OCI-LY7 (cell line): ENCODE results near the gene NDOR1. TPM values are rescaled to one million over a fixed set of nuclear protein-coding genes. Genes with fewer than 3 reads are reported as not detected.

Source experiments
- BruUV-seq: library from RNA; stranded (reverse); fragments of 400-500 nt; replicated peaks from 2 replicates; lab custom pipeline; 2021; lab: Mats Ljungman, UMichigan
- CTCF ChIA-PET: fragments of 300-600 bp; sonication (Branson Sonifier 250); formaldehyde crosslinking; loops from one replicate; lab custom pipeline; 2022; ENCODE audit warnings: antibody characterized with exemption; ENCODE audit not compliant: unreplicated experiment; lab: Charles Lee
- POLR2A ChIA-PET: fragments of 300-600 bp; sonication (Branson Sonifier 250); formaldehyde crosslinking; loops from one replicate; lab custom pipeline; 2022; ENCODE audit warnings: antibody characterized with exemption; lab: Charles Lee
- DNase-seq: peaks from one replicate; pipeline ENCODE4 v3.0.0-alpha.2; 2015; ENCODE audit warnings: low spot score
- H2AFZ ChIP-seq: fragments of 200-600 bp; sonication (generic), shearing (Covaris generic); 2 replicates; pipeline ENCODE4 v1.6.1; 2014; ENCODE audit warnings: mild to moderate bottlenecking, antibody characterized with exemption, low read length, moderate library complexity
- H3K27ac ChIP-seq: fragments of 200-600 bp; sonication (generic); 2 replicates; pipeline ENCODE4 v1.5.1; 2014; ENCODE audit warnings: mixed run types, low read depth, mild to moderate bottlenecking, moderate library complexity, low read length, inconsistent platforms; ENCODE audit not compliant: poor library complexity, severe bottlenecking
- H3K36me3 ChIP-seq: fragments of 200-600 bp; sonication (generic); 2 replicates; pipeline ENCODE4 v1.6.1; 2014; ENCODE audit warnings: mild to moderate bottlenecking, antibody characterized with exemption, low read length, moderate library complexity, mixed read lengths; ENCODE audit not compliant: insufficient read depth
- H3K4me1 ChIP-seq: fragments of 200-600 bp; sonication (generic); 2 replicates; pipeline ENCODE4 v1.5.1; 2014; ENCODE audit warnings: mild to moderate bottlenecking, low read length; ENCODE audit not compliant: insufficient read depth, poor library complexity, severe bottlenecking
- H3K4me2 ChIP-seq: fragments of 200-600 bp; sonication (generic); 2 replicates; pipeline ENCODE4 v1.6.1; 2014; ENCODE audit warnings: mild to moderate bottlenecking, low read length
- H3K4me3 ChIP-seq: fragments of 200-600 bp; sonication (generic); 2 replicates; pipeline ENCODE4 v1.5.1; 2014; ENCODE audit warnings: mild to moderate bottlenecking, low read depth, low read length; ENCODE audit not compliant: poor library complexity, severe bottlenecking
- H3K79me2 ChIP-seq: fragments of 200-600 bp; sonication (generic); 2 replicates; pipeline ENCODE4 v1.6.1; 2016; ENCODE audit warnings: low read depth, mild to moderate bottlenecking, low read length, moderate library complexity, mixed read lengths; ENCODE audit not compliant: insufficient read depth
- H3K9me2 ChIP-seq: fragments of 200-600 bp; sonication (generic); 2 replicates; pipeline ENCODE4 v1.6.1; 2016; ENCODE audit warnings: mild to moderate bottlenecking, low read length, mixed read lengths; ENCODE audit not compliant: insufficient read depth
- H3K9me3 ChIP-seq: fragments of 200-600 bp; sonication (generic); 2 replicates; pipeline ENCODE4 v1.6.1; 2014; ENCODE audit warnings: mild to moderate bottlenecking, mixed run types, low read length, mixed read lengths
- H4K20me1 ChIP-seq: fragments of 200-600 bp; sonication (generic); 2 replicates; pipeline ENCODE4 v1.6.1; 2014; ENCODE audit warnings: mild to moderate bottlenecking, antibody characterized with exemption, low read length, moderate library complexity, mixed read lengths; ENCODE audit not compliant: insufficient read depth
- EZH2phosphoT487 ChIP-seq: fragments of 200-600 bp; sonication (generic); IDR thresholded peaks from 2 replicates; pipeline ENCODE4 v1.6.1; 2018; ENCODE audit warnings: low read depth, borderline replicate concordance, mild to moderate bottlenecking, mixed run types, antibody characterized with exemption, low read length, moderate library complexity, mixed read lengths
- intact Hi-C: fragments of 100-400 bp; cut with micrococcal nuclease; formaldehyde crosslinking; loops from one replicate; pipeline ENCODE4 v1.10.0; 2022; ENCODE audit not compliant: unreplicated experiment
- total RNA-seq, 2 experiments: library from RNA; depleted of rRNA in 1 of 2; stranded (reverse); fragments of >200 nt in 1 of 2; shearing (Covaris generic) in 1 of 2; gene quantifications; 2 replicates each; pipeline ENCODE4 v1.2.3, GENCODE V29; 2014 to 2022
- TF ChIP-seq, protein P1 (sequence below): fragments of 200-600 bp; sonication (generic); conservative IDR thresholded peaks from 2 replicates; pipeline ENCODE4 v1.5.1; 2014; ENCODE audit warnings: mild to moderate bottlenecking, antibody characterized with exemption, low read length, moderate library complexity, mixed read lengths

Gene NDOR1
- total RNA-seq, 2 experiments from 2014 or later: 30.4 to 61.9 TPM

DNA sequence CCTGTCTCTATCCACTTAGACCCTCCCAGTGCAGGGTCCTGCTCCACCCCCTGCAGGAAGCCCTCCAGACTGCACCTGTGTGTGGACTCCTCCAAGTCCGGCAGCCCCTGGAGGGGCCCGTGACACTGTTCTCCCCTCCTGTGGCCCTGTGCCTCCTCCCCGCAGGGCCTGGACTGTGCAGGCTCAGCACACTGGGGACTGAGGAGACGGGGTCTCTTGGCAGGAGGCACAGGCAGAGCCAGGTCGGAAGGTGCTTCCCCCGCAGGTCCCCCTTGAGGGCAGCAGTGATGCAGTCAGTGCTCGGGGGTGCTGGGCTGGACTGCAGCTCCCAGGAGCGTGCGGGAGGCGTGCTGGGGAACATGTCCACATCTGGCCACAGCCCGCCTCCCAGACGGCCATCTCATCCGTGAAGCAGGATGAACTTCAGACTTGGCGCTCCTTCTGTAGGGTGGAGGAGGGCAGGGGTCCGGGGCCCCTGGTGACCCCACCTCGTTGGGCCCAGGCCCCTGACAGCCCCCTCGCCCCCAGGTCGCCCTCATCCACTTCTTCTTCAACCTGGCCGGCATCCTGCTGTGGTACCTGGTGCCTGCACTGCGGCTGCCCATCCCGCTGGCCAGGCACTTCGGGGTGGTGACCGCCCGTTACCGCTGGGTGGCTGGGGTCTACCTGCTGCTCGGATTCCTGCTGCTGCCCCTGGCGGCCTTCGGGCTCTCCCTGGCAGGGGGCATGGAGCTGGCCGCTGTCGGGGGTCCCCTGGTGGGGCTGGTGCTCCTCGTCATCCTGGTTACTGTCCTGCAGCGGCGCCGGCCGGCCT, 30.1 kb downstream of the NDOR1 start:
- H4K20me1 ChIP-seq: no peaks in the 10 kb centered on the region
- no peak overlapping the region for H3K27ac ChIP-seq
- no peak for DNase-seq
- TF ChIP-seq EZH2phosphoT487: no peak
- TF ChIP-seq, protein P1, sequence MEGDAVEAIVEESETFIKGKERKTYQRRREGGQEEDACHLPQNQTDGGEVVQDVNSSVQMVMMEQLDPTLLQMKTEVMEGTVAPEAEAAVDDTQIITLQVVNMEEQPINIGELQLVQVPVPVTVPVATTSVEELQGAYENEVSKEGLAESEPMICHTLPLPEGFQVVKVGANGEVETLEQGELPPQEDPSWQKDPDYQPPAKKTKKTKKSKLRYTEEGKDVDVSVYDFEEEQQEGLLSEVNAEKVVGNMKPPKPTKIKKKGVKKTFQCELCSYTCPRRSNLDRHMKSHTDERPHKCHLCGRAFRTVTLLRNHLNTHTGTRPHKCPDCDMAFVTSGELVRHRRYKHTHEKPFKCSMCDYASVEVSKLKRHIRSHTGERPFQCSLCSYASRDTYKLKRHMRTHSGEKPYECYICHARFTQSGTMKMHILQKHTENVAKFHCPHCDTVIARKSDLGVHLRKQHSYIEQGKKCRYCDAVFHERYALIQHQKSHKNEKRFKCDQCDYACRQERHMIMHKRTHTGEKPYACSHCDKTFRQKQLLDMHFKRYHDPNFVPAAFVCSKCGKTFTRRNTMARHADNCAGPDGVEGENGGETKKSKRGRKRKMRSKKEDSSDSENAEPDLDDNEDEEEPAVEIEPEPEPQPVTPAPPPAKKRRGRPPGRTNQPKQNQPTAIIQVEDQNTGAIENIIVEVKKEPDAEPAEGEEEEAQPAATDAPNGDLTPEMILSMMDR: peak; percentile 36
- no peak overlapping the region for H2AFZ ChIP-seq
- no peaks in the 10 kb centered on the region for H3K9me3 ChIP-seq
- no TSS peak for BruUV-seq
- no peak overlapping the region for H3K4me3 ChIP-seq
- intact Hi-C loops: loop anchor here (2.0 kb wide), 2 partner anchors 33 to 167 kb away; no protein-coding TSS in a partner anchor
- ChIA-PET POLR2A (no interaction called here), CTCF (interaction anchor here (0.6 to 1.2 kb wide), 4 partner anchors 59 to 288 kb away, joined by 3 to 6 read pairs (median 3); no protein-coding TSS in a partner anchor)
- peaks cover 49% of the 10 kb centered on the region for H3K4me1 ChIP-seq
- H3K36me3 ChIP-seq: no peaks in the 10 kb centered on the region; the same call in 1 of the 2 replicates
- H3K79me2 ChIP-seq: peaks cover 17% of the 10 kb centered on the region; the same call in 1 of the 2 replicates
- peak overlapping the region; percentile 75 for H3K4me2 ChIP-seq
- H3K9me2 ChIP-seq: no peaks in the 10 kb centered on the region

DNA sequence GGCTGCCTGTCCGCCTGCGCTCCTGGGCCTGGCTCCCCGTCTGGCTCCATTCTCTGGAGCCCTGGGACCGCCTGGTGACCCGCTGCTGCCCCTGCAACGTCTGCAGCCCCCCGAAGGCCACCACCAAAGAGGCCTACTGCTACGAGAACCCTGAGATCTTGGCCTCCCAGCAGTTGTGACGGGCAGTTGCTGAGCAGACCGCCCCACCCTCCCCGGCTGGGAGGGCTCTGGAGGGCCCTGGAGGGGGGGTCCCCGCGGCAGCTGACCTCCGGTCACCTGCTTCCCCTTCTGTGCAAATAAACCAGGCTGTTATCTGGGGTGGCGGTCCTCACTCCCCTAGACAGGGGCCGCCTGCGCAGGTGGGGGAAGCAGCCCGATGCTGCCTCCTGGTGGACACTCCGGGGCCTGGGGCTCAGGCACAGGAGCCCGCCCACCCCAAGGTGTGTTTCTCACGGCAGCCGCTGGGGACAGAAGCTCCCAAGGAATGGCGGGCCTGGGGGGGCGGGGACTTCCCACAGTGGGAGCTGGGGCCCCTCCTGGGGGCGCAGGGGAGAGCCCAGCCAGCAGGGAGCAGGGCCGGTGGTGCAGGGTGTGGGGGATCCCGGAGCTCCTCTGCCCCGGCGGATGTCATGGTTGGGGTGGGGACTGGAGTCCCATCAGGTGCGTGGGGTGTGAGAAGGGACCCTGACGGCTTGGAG, 30.9 kb downstream of the NDOR1 start:
- peak overlapping the region; percentile 29 for H3K27ac ChIP-seq
- TF ChIP-seq EZH2phosphoT487: no peak
- TF ChIP-seq, protein P1: peak; percentile 99
- H3K4me3 ChIP-seq: peak overlapping the region; percentile 48
- intact Hi-C loops: loop anchor here (2.0 kb wide), 2 partner anchors 32 to 168 kb away; no protein-coding TSS in a partner anchor
- no peaks in the 10 kb centered on the region; the same call in 1 of the 2 replicates for H3K36me3 ChIP-seq
- no peaks in the 10 kb centered on the region for H3K9me3 ChIP-seq
- BruUV-seq: no TSS peak
- ChIA-PET POLR2A (no interaction called here), CTCF (interaction anchor here (0.6 to 1.2 kb wide), 3 partner anchors 59 to 107 kb away, joined by 3 to 6 read pairs (median 3); no protein-coding TSS in a partner anchor)
- peak overlapping the region; percentile 75 for H3K4me2 ChIP-seq
- H3K79me2 ChIP-seq: peaks cover 17% of the 10 kb centered on the region; the same call in 1 of the 2 replicates
- no peaks in the 10 kb centered on the region for H4K20me1 ChIP-seq
- DNase-seq: peak; percentile 90
- no peaks in the 10 kb centered on the region for H3K9me2 ChIP-seq
- peaks cover 49% of the 10 kb centered on the region for H3K4me1 ChIP-seq
- no peak overlapping the region for H2AFZ ChIP-seq
